SK-N-SH treated with all-trans-retinoic acid at 6 μM for 48 hours (cell line): ENCODE data around the gene RARS2.

Source experiments
- ATAC-seq: fragments of 200-7000 bp; cut with Tn5 transposase; 3 replicates; pipeline ENCODE4 v1.9.1; 2020; ENCODE audit warnings: mild to moderate bottlenecking, moderate library complexity
- ARNTL ChIP-seq: fragments of 450-650 bp; formaldehyde crosslinking; IDR thresholded peaks from 2 replicates; pipeline ENCODE4 v1.5.0; 2020; ENCODE audit warnings: low read depth, mild to moderate bottlenecking, moderate library complexity, borderline replicate concordance
- CSDC2 ChIP-seq: fragments of 250-450 bp; sonication (Bioruptor Pico); IDR thresholded peaks from 2 replicates; pipeline ENCODE4 v1.5.0; 2020; ENCODE audit warnings: mild to moderate bottlenecking, moderate library complexity
- ESRRG ChIP-seq: fragments of 250-450 bp; sonication (Bioruptor Pico); IDR thresholded peaks from 2 replicates; pipeline ENCODE4 v1.6.1; 2021; ENCODE audit warnings: mild to moderate bottlenecking
- GLIS3 ChIP-seq: fragments of 250-450 bp; sonication (Bioruptor Pico); IDR thresholded peaks from 2 replicates; pipeline ENCODE4 v1.5.0; 2020; ENCODE audit warnings: mild to moderate bottlenecking, moderate library complexity
- ISL1 ChIP-seq: fragments of 250-450 bp; sonication (Bioruptor Pico); IDR thresholded peaks from 2 replicates; pipeline ENCODE4 v2.1.2; 2022; ENCODE audit warnings: mild to moderate bottlenecking, moderate library complexity
- OSR1 ChIP-seq: fragments of 250-450 bp; sonication (Bioruptor Pico); IDR thresholded peaks from 2 replicates; pipeline ENCODE4 v1.8.0; 2022; ENCODE audit warnings: moderate library complexity, mild to moderate bottlenecking, inconsistent platforms
- POU6F1 ChIP-seq: fragments of 250-450 bp; sonication (Bioruptor Pico); IDR thresholded peaks from 2 replicates; pipeline ENCODE4 v1.8.0; 2021; ENCODE audit warnings: low read depth, mild to moderate bottlenecking, moderate library complexity, borderline replicate concordance
- PPARA ChIP-seq: fragments of 250-450 bp; sonication (Bioruptor Pico); IDR thresholded peaks from 2 replicates; pipeline ENCODE4 v1.5.0; 2020; ENCODE audit warnings: mild to moderate bottlenecking, borderline replicate concordance
- RARB ChIP-seq: fragments of 250-450 bp; sonication (Bioruptor Pico); IDR thresholded peaks from 2 replicates; pipeline ENCODE4 v1.8.0; 2021; ENCODE audit warnings: mild to moderate bottlenecking, moderate library complexity
- SNAI2 ChIP-seq: fragments of 250-450 bp; sonication (Bioruptor Pico); IDR thresholded peaks from 2 replicates; pipeline ENCODE4 v1.5.0; 2020; ENCODE audit warnings: mild to moderate bottlenecking, moderate library complexity
- TCF4 ChIP-seq: fragments of 250-450 bp; sonication (Bioruptor Pico); IDR thresholded peaks from 2 replicates; pipeline ENCODE4 v1.8.0; 2021; ENCODE audit warnings: mild to moderate bottlenecking, moderate library complexity, borderline replicate concordance
- TOX ChIP-seq: fragments of 250-450 bp; sonication (Bioruptor Pico); IDR thresholded peaks from 2 replicates; pipeline ENCODE4 v1.8.0; 2021; ENCODE audit warnings: mild to moderate bottlenecking, moderate library complexity, borderline replicate concordance
- ZC3H10 ChIP-seq: fragments of 250-450 bp; sonication (Bioruptor Pico); IDR thresholded peaks from 2 replicates; pipeline ENCODE4 v1.5.1; 2021; ENCODE audit warnings: mild to moderate bottlenecking, moderate library complexity
- ZFP3 ChIP-seq: fragments of 250-450 bp; sonication (Bioruptor Pico); IDR thresholded peaks from 2 replicates; pipeline ENCODE4 v1.5.0; 2020; ENCODE audit warnings: mild to moderate bottlenecking, moderate library complexity
- ZFP30 ChIP-seq: fragments of 450-650 bp; formaldehyde crosslinking; IDR thresholded peaks from 2 replicates; pipeline ENCODE4 v1.5.0; 2022; ENCODE audit warnings: mild to moderate bottlenecking, moderate library complexity
- ZNF565 ChIP-seq: fragments of 450-650 bp; formaldehyde crosslinking; conservative IDR thresholded peaks from 2 replicates; pipeline ENCODE4 v1.5.0; 2020; ENCODE audit warnings: low read depth, mild to moderate bottlenecking, moderate library complexity
- ZNF8 ChIP-seq: fragments of 450-650 bp; formaldehyde crosslinking; IDR thresholded peaks from 2 replicates; pipeline ENCODE4 v1.5.0; 2020; ENCODE audit warnings: mild to moderate bottlenecking, moderate library complexity
- TF ChIP-seq, protein P1 (sequence below): fragments of 250-450 bp; sonication (Bioruptor Pico); IDR thresholded peaks from 2 replicates; pipeline ENCODE4 v1.5.1; 2020; ENCODE audit warnings: low read depth, mild to moderate bottlenecking, moderate library complexity
- TF ChIP-seq, protein P2 (sequence below): fragments of 250-450 bp; sonication (Bioruptor Pico); IDR thresholded peaks from 2 replicates; pipeline ENCODE4 v1.5.1; 2021; ENCODE audit warnings: mild to moderate bottlenecking, moderate library complexity
- TF ChIP-seq, protein P3 (sequence below): fragments of 250-450 bp; sonication (Bioruptor Pico); IDR thresholded peaks from 2 replicates; pipeline ENCODE4 v1.8.0; 2020; ENCODE audit warnings: mild to moderate bottlenecking, moderate library complexity, borderline replicate concordance
- TF ChIP-seq, protein P4 (sequence below): fragments of 250-450 bp; sonication (Bioruptor Pico); IDR thresholded peaks from 2 replicates; pipeline ENCODE4 v1.5.0; 2020; ENCODE audit warnings: mild to moderate bottlenecking, moderate library complexity

RARS2 gene

DNA sequence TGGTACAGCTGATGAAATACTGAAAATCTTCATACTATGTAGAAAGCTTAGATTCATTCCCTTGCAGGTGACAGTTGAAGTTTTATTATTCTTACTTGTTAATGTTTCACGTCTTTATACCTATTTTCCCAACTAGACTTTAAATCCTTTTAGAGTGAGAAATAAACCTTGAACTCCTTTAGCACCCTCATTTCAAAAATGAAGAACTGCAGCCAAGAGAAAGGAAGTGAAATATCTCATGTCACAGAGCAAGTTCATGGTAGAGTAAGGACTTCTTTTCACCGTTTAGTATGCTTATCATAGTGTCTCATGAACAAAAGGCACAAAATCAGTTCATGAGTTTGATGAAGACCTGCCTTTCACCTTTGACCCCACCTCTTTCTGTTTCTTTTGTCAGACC lies 38.6 kb upstream of the RARS2 start:
- TF ChIP-seq PPARA (CRISPR knock-in tag) (no peak), ARNTL (CRISPR knock-in tag) (no peak), ZFP30 (no peak), RARB (CRISPR knock-in tag) (no peak), TCF4 (CRISPR knock-in tag) (no peak), TOX (CRISPR knock-in tag) (no peak), SNAI2 (no peak)
- TF ChIP-seq, protein P1, sequence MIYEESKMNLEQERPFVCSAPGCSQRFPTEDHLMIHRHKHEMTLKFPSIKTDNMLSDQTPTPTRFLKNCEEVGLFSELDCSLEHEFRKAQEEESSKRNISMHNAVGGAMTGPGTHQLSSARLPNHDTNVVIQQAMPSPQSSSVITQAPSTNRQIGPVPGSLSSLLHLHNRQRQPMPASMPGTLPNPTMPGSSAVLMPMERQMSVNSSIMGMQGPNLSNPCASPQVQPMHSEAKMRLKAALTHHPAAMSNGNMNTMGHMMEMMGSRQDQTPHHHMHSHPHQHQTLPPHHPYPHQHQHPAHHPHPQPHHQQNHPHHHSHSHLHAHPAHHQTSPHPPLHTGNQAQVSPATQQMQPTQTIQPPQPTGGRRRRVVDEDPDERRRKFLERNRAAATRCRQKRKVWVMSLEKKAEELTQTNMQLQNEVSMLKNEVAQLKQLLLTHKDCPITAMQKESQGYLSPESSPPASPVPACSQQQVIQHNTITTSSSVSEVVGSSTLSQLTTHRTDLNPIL (CRISPR knock-in tag): no peak
- no peak for ATAC-seq

- TF ChIP-seq ZNF565 (CRISPR knock-in tag): no peak
- TF ChIP-seq ZFP3 (CRISPR knock-in tag): no peak
- TF ChIP-seq GLIS3 (CRISPR knock-in tag): no peak
- TF ChIP-seq, protein P2, sequence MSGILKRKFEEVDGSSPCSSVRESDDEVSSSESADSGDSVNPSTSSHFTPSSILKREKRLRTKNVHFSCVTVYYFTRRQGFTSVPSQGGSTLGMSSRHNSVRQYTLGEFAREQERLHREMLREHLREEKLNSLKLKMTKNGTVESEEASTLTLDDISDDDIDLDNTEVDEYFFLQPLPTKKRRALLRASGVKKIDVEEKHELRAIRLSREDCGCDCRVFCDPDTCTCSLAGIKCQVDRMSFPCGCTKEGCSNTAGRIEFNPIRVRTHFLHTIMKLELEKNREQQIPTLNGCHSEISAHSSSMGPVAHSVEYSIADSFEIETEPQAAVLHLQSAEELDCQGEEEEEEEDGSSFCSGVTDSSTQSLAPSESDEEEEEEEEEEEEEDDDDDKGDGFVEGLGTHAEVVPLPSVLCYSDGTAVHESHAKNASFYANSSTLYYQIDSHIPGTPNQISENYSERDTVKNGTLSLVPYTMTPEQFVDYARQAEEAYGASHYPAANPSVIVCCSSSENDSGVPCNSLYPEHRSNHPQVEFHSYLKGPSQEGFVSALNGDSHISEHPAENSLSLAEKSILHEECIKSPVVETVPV (CRISPR knock-in tag): no peak
- TF ChIP-seq, protein P3, sequence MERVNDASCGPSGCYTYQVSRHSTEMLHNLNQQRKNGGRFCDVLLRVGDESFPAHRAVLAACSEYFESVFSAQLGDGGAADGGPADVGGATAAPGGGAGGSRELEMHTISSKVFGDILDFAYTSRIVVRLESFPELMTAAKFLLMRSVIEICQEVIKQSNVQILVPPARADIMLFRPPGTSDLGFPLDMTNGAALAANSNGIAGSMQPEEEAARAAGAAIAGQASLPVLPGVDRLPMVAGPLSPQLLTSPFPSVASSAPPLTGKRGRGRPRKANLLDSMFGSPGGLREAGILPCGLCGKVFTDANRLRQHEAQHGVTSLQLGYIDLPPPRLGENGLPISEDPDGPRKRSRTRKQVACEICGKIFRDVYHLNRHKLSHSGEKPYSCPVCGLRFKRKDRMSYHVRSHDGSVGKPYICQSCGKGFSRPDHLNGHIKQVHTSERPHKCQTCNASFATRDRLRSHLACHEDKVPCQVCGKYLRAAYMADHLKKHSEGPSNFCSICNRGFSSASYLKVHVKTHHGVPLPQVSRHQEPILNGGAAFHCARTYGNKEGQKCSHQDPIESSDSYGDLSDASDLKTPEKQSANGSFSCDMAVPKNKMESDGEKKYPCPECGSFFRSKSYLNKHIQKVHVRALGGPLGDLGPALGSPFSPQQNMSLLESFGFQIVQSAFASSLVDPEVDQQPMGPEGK (CRISPR knock-in tag): no peak
- TF ChIP-seq ZNF8 (CRISPR knock-in tag): no peak
- no peak for TF ChIP-seq POU6F1
- no peak for TF ChIP-seq ZC3H10 (CRISPR knock-in tag)
- no peak for ATAC-seq
These were observed 33.5 kb upstream of the RARS2 start for GRCh38 chr6:87623248-87623647.

GRCh38 chr6:87618531-87618930 lies 28.7 kb upstream of the RARS2 start:
- no peak for ATAC-seq
- TF ChIP-seq ZNF8 (CRISPR knock-in tag) (no peak), ZC3H10 (CRISPR knock-in tag) (no peak), TOX (CRISPR knock-in tag) (no peak), CSDC2 (CRISPR knock-in tag) (no peak), OSR1 (CRISPR knock-in tag) (no peak), ZFP3 (CRISPR knock-in tag) (no peak), SNAI2 (no peak), ESRRG (CRISPR knock-in tag) (no peak), RARB (CRISPR knock-in tag) (no peak), ARNTL (CRISPR knock-in tag) (no peak), TCF4 (CRISPR knock-in tag) (no peak), ZFP30 (no peak), ISL1 (CRISPR knock-in tag) (no peak), GLIS3 (CRISPR knock-in tag) (no peak), POU6F1 (no peak), ZNF565 (CRISPR knock-in tag) (no peak)
- TF ChIP-seq, protein P1 (CRISPR knock-in tag): no peak
- TF ChIP-seq, protein P4, sequence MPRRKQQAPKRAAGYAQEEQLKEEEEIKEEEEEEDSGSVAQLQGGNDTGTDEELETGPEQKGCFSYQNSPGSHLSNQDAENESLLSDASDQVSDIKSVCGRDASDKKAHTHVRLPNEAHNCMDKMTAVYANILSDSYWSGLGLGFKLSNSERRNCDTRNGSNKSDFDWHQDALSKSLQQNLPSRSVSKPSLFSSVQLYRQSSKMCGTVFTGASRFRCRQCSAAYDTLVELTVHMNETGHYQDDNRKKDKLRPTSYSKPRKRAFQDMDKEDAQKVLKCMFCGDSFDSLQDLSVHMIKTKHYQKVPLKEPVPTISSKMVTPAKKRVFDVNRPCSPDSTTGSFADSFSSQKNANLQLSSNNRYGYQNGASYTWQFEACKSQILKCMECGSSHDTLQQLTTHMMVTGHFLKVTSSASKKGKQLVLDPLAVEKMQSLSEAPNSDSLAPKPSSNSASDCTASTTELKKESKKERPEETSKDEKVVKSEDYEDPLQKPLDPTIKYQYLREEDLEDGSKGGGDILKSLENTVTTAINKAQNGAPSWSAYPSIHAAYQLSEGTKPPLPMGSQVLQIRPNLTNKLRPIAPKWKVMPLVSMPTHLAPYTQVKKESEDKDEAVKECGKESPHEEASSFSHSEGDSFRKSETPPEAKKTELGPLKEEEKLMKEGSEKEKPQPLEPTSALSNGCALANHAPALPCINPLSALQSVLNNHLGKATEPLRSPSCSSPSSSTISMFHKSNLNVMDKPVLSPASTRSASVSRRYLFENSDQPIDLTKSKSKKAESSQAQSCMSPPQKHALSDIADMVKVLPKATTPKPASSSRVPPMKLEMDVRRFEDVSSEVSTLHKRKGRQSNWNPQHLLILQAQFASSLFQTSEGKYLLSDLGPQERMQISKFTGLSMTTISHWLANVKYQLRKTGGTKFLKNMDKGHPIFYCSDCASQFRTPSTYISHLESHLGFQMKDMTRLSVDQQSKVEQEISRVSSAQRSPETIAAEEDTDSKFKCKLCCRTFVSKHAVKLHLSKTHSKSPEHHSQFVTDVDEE (CRISPR knock-in tag): no peak
- TF ChIP-seq, protein P3 (CRISPR knock-in tag): no peak
